Measurements from ENCODE around the gene SELENON.

DNA sequence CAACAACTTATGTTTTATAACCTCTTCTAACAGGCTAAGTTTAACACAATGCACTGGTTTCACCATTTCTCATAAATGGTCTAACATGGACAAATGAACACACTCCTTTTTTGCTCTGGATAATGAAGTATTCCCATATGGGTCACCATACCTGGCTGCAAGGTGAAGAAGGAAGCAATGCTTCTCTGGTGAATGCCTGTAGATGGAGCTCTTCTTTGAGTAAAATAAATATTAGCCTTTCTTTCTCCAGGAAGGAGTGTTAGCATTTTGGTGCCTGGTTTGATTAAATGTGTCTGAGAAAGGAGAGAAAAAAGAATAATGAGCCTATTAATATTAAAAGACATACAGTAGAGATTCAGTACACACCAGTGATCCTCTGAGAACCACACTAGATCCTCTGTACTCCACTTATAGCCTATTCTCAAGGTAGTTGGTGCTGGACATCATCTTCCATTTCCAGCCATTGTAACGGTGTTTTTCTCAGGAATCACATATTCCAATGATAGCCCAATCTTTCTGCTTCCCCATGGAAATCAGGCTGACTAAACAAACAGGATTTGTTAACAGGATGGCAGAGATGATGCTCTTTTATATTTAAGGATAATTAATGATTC, 37.4 kb downstream of the SELENON start:
- TF ChIP-seq POLR2A (IDR thresholded peaks at IDR 0.05) (no peak), POLR2AphosphoS5 (IDR thresholded peaks at IDR 0.05) (peak; percentile 53)
- TF ChIP-seq, protein P1, sequence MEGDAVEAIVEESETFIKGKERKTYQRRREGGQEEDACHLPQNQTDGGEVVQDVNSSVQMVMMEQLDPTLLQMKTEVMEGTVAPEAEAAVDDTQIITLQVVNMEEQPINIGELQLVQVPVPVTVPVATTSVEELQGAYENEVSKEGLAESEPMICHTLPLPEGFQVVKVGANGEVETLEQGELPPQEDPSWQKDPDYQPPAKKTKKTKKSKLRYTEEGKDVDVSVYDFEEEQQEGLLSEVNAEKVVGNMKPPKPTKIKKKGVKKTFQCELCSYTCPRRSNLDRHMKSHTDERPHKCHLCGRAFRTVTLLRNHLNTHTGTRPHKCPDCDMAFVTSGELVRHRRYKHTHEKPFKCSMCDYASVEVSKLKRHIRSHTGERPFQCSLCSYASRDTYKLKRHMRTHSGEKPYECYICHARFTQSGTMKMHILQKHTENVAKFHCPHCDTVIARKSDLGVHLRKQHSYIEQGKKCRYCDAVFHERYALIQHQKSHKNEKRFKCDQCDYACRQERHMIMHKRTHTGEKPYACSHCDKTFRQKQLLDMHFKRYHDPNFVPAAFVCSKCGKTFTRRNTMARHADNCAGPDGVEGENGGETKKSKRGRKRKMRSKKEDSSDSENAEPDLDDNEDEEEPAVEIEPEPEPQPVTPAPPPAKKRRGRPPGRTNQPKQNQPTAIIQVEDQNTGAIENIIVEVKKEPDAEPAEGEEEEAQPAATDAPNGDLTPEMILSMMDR (IDR thresholded peaks at IDR 0.05), result peak in 3 of 4 experiments; percentile 33 to 69 (median 60)

Data from prostate gland (tissue), 2 donors.